Activated naive CD4-positive, alpha-beta T cell treated with anti-CD3 and anti-CD28 coated beads, Interleukin-2, amount 10 ng/mL, durations not matched to agents 7 days and 5 days (primary cell): ENCODE measurements around the gene CDC123.
A peak's percentile ranks its signal among the peaks of the same experiment; 100 is the strongest.
"Not testable (repeated sequence)": the region's sequence is repeated elsewhere in the genome, so short reads cannot be mapped to it uniquely, and the experiment has no call there.

Source experiments
- CTCF ChIA-PET: fragments of 350-600 bp; sonication (Branson Sonifier 250); formaldehyde crosslinking; loops from one replicate; lab custom pipeline; 2021; ENCODE audit warnings: antibody characterized with exemption; lab: Charles Lee
- DNase-seq: peaks from one replicate; pipeline ENCODE4 v3.0.0-alpha.2; 2020
- H3K27ac Mint-ChIP-seq: one replicate; pipeline ENCODE4 v1.8.0; 2021; ENCODE audit warnings: mild to moderate bottlenecking, moderate library complexity, mixed read lengths
- H3K27me3 Mint-ChIP-seq: one replicate; pipeline ENCODE4 v1.8.0; 2021; ENCODE audit warnings: mild to moderate bottlenecking, mixed read lengths
- H3K36me3 Mint-ChIP-seq: one replicate; pipeline ENCODE4 v1.8.0; 2021; ENCODE audit warnings: mixed read lengths
- H3K4me1 Mint-ChIP-seq: one replicate; pipeline ENCODE4 v1.8.0; 2021; ENCODE audit warnings: mixed read lengths
- H3K4me3 Mint-ChIP-seq: one replicate; pipeline ENCODE4 v1.8.0; 2021; ENCODE audit warnings: mild to moderate bottlenecking, moderate library complexity, mixed read lengths
- H3K9me3 Mint-ChIP-seq: one replicate; pipeline ENCODE4 v1.8.0; 2021; ENCODE audit warnings: mixed read lengths

CDC123 gene

DNA sequence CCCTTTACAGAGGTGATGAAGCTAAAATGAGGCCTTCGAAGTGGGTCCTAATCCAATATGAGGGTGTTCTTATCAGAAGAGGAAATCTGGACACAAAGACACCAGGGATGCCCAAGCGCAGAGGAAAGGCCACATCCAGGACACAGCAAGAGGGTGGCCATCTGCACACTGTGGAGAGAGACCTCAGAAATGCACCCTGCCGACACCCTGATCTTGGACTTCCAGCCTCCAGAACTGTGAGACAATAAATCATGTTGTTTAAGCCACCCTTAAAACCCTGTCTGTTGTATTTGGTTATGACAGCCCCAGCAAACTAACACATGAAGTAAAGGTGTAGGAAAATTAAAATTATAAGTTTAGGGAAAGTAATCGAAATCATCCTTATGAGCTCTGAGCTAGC lies 64.0 kb downstream of the CDC123 start:
- DNase-seq = no peak
- CTCF ChIA-PET = interaction anchor here (6.1 to 7.0 kb wide), 2 partner anchors 397 to 450 kb away, joined by 69 to 72 read pairs; no protein-coding TSS in a partner anchor
- no peak overlapping the region for H3K4me3 Mint-ChIP-seq
- H3K27me3 Mint-ChIP-seq = no peaks in the 10 kb centered on the region
- no peak overlapping the region for H3K27ac Mint-ChIP-seq
- H3K4me1 Mint-ChIP-seq = peaks cover 20% of the 10 kb centered on the region
- no peaks in the 10 kb centered on the region for H3K36me3 Mint-ChIP-seq
- H3K9me3 Mint-ChIP-seq = no peaks in the 10 kb centered on the region

DNA sequence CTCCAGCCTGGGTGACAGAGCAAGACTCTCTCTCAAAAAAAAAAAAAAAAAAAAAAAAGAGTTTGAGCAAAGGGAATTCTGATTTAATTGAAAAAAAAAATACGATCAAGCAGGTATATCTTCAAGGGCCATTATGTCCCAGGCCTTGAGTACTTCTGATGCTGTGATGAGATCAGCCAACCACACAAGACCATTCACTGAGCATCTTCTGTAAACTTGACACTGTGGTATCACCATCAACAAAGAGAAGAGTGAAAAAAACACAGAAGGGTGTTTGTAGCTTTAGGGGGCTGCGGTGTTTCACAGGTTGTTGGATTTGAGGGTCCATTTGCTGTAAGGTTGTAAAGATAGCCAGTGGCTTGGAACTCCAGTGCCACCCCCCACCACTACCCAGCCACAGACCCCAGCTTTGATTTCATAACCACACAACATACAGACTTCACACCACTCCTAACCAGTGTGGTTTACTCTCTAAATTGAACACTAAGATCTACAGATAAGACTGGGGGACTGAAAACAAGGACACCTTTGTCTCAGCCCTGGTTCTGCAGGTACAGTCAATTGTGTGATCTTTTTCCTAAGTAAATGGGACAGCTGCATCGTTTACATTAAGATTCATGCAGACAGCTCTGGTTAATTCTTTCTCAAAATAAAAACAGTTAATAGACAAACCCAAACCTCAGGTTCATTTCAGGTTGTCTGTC lies 66.4 kb downstream of the CDC123 start:
- no peaks in the 10 kb centered on the region for H3K9me3 Mint-ChIP-seq
- peaks cover 24% of the 10 kb centered on the region for H3K4me1 Mint-ChIP-seq
- no peaks in the 10 kb centered on the region for H3K36me3 Mint-ChIP-seq
- no peak overlapping the region for H3K27ac Mint-ChIP-seq
- peaks cover 5% of the 10 kb centered on the region for H3K27me3 Mint-ChIP-seq
- no peak overlapping the region for H3K4me3 Mint-ChIP-seq
- DNase-seq = no peak
- CTCF ChIA-PET = interaction anchor here (2.7 to 7.0 kb wide), 3 partner anchors 394 to 639 kb away, joined by 12 to 72 read pairs (median 69); no protein-coding TSS in a partner anchor

DNA sequence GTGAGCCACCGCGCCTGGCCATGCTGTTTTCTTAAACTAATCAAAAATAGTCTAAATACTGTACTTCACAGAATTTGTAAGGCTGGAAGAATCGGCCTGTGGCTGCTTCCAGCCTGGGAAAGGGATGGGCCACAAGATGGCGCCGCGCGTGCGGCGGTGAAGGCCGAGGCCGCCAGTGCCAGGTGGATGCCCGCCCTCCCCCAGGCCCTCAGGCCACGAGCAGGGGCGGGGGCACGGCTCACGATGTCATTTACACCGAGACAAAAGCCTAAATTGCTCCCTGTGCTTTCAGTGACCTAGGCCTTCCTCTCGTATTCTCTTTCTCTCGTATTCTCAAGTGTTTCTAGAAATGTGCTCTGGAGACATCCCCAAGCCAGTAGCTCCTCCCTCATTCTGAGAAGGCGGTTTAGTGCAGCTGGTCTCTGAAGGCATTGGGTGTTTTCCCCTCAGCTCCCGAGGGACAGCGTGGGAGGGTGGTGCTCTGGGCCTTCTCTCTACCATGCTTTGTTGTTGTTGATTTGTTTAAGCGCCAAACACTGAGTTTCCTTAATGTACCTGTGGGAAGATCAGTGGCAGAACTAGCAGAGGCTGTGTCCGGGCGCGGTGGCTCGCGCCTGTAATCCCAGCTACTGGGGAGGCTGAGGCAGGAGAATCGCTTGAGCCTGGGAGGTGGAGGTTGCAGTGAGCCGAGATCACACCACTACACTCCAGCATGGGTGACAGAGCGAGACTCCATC lies 68.4 kb downstream of the CDC123 start:
- Mint-ChIP-seq H3K4me1 (peaks cover 24% of the 10 kb centered on the region), H3K27me3 (peaks cover 5% of the 10 kb centered on the region), H3K27ac (no peak overlapping the region), H3K36me3 (no peaks in the 10 kb centered on the region), H3K4me3 (peak overlapping the region; percentile 29), H3K9me3 (no peaks in the 10 kb centered on the region)
- DNase-seq = peak; percentile 75
- CTCF ChIA-PET = interaction anchor here (0.6 to 7.0 kb wide), 19 partner anchors 11 to 638 kb away, joined by 3 to 72 read pairs (median 4); partner anchors contain the start of gene CAMK1D

DNA sequence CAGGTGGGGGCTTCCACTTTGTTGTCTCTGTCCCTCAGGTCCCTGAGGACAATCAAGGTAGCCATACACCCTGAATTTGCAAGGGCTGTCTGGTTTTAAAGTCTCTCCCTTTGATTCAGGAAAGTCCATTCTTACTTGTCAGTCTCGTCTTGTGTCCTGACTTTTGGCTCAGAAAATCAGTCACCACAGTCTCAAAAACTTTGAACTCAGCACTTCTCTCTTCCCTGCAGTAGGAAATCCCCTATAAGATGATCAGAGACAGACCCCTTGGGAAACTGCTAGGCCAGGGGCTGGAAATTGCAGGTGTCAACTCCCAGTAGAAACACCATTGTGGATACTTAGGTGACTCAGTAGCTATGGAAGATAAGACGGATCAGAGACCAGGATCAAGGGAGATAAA lies 73.1 kb downstream of the CDC123 start:
- DNase-seq = no peak
- H3K27ac Mint-ChIP-seq = no peak overlapping the region
- H3K4me1 Mint-ChIP-seq = peaks cover 9% of the 10 kb centered on the region
- H3K36me3 Mint-ChIP-seq = no peaks in the 10 kb centered on the region
- CTCF ChIA-PET = no interaction called here
- H3K9me3 Mint-ChIP-seq = no peaks in the 10 kb centered on the region
- H3K27me3 Mint-ChIP-seq = peaks cover 5% of the 10 kb centered on the region
- no peak overlapping the region for H3K4me3 Mint-ChIP-seq

DNA sequence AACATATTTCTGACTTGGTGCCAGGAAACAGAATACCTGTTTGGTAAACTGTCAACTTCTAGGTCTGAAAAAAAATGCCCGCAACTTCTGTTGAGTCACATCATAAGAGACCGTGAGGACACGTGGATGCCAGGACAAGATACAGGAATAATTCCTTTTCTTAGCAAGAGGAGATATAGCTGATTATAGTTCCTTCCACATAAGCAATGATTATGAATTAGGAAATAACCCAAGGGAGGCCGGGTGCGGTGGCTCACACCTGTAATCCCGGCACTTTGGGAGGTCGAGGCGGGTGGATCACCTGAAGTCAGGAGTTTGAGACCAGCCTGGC lies 75.2 kb downstream of the CDC123 start:
- Mint-ChIP-seq H3K27ac (no peak overlapping the region), H3K4me1 (no peaks in the 10 kb centered on the region), H3K4me3 (no peak overlapping the region), H3K9me3 (no peaks in the 10 kb centered on the region), H3K36me3 (no peaks in the 10 kb centered on the region), H3K27me3 (no peaks in the 10 kb centered on the region)
- CTCF ChIA-PET = no interaction called here
- DNase-seq = no peak

DNA sequence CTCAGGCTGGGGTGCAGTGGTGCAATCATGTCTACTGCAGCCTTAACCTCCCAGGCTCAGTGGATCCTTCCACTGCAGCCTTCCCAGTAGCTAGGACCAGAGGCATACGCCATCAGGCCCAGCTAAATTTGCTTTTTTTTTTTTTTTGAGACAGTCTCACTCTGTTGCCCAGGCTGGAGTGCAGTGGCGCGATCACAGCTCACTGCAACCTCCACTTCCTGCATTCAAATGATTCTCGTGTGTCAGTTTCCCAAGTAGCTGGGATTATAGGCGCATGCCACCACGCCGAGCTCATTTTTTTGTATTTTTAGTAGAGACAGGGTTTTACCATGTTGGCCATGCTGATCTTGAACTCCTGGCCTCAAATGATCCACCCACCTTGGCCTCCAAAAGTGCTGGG lies 81.9 kb downstream of the CDC123 start:
- CTCF ChIA-PET = interaction anchor here (0.8 kb wide), 1 partner anchor 378 kb away, joined by 3 read pairs; no protein-coding TSS in a partner anchor
- not testable (repeated sequence) for H3K27me3 Mint-ChIP-seq, H3K27ac Mint-ChIP-seq, H3K4me3 Mint-ChIP-seq, H3K4me1 Mint-ChIP-seq, H3K36me3 Mint-ChIP-seq, H3K9me3 Mint-ChIP-seq, DNase-seq

DNA sequence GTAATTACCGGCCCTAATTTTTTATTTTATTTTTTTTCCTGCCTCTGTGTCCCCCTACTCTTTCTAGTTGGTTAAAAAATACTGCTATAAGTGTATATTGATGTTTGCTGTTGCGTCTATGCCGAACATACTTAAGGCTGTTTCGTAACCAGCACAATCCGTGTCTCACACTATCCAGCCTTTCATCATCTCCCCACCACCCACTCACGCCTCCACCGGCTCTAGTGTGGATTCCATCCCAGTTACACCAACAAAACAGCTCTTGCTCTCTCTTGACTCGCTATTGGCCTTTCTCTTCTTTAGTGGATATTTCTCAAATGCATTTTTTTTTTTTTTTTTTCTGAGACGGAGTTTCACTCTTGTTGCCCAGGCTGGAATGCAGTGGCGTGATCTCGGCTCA lies 83.3 kb downstream of the CDC123 start:
- CTCF ChIA-PET = interaction anchor here (0.6 kb wide), 2 partner anchors 377 to 787 kb away, joined by 3 to 5 read pairs; no protein-coding TSS in a partner anchor
- Mint-ChIP-seq H3K27me3 (no peaks in the 10 kb centered on the region), H3K9me3 (no peaks in the 10 kb centered on the region), H3K27ac (no peak overlapping the region), H3K4me3 (no peak overlapping the region), H3K4me1 (peaks cover 2% of the 10 kb centered on the region), H3K36me3 (no peaks in the 10 kb centered on the region)
- DNase-seq = no peak

DNA sequence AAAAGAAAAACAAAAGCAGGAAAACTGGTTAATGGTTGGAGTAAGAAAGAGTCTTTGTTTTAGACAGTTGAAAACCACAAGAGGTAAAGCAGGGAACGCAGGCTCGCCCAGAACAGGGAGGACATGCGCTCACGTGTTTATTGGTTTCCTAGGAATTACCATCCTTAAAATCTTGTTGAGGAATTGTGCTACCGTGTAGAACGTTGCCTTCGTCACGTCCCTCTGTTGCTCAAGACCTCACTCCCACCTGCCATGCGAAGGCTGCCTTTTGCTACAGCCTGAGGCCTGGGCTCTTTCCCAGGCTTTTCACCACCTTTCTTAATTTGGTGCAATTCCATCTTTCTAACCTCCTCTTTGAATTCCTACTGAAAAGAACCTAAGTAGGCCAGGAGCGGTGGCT lies 91.8 kb downstream of the CDC123 start:
- Mint-ChIP-seq H3K27ac (no peak overlapping the region), H3K9me3 (no peaks in the 10 kb centered on the region), H3K4me1 (peaks cover 2% of the 10 kb centered on the region), H3K27me3 (no peaks in the 10 kb centered on the region), H3K36me3 (no peaks in the 10 kb centered on the region), H3K4me3 (no peak overlapping the region)
- CTCF ChIA-PET = no interaction called here
- DNase-seq = no peak

DNA sequence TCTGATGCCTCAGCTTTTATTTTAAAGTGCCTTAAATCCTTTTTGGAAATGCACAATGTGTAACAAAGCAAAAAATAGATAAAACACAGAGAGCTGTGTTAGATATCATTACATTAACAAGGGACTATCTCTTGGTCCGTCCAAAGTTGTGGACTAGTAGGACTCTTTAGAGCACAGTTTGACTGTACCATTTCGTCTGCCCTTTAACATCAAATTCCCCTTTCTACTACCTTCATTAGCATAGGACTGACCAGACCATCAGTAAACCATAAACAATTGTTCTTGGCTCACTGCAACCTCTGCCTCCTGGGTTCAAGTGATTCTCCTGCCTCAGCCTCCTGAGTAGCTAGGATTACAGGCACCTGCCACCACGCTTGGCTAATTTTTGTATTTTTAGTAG lies 101.8 kb downstream of the CDC123 start:
- H3K27me3 Mint-ChIP-seq, H3K27ac Mint-ChIP-seq, DNase-seq, H3K4me1 Mint-ChIP-seq, H3K36me3 Mint-ChIP-seq, CTCF ChIA-PET, H3K9me3 Mint-ChIP-seq, H3K4me3 Mint-ChIP-seq: not testable (repeated sequence)

DNA sequence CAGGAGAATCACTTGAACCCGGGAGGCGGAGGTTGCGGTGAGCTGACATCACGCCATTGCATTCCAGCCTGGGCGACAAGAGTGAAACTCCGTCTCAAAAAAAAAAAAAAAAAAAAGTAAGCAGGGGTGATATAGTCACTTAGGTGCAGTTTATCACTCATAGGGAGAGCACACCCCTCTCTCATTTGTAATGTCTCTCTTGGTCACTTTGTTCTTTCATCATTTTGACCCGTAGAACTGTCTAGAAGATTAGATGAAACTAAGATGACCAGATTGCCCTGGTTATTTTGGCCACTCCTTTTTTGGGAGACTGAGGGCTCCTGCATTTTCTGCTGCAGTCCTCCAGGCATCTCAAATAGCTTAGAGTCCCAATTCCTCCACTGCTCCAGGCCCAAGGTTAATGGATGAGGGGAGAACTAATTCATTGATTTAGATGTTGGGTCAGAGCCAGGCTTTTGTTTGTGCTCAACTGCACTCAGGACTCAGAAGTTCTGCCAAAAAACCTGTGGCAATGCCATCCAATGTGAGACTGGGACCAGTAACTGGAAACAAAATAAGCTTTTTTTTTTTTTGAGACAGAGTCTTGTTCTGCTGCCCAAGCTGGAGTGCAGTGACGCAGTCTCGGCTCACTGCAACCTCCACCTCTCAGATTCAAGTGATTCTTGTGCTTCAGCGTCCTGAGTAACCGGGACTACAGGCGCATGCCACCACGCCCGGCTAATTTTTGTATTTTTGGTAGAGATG lies 103.4 kb downstream of the CDC123 start:
- CTCF ChIA-PET = no interaction called here
- H3K27me3 Mint-ChIP-seq = no peaks in the 10 kb centered on the region
- no peaks in the 10 kb centered on the region for H3K9me3 Mint-ChIP-seq
- H3K4me3 Mint-ChIP-seq = no peak overlapping the region
- no peaks in the 10 kb centered on the region for H3K4me1 Mint-ChIP-seq
- no peak for DNase-seq
- no peaks in the 10 kb centered on the region for H3K36me3 Mint-ChIP-seq
- H3K27ac Mint-ChIP-seq = no peak overlapping the region
